ENCODE data around the gene DVL3.

DNA sequence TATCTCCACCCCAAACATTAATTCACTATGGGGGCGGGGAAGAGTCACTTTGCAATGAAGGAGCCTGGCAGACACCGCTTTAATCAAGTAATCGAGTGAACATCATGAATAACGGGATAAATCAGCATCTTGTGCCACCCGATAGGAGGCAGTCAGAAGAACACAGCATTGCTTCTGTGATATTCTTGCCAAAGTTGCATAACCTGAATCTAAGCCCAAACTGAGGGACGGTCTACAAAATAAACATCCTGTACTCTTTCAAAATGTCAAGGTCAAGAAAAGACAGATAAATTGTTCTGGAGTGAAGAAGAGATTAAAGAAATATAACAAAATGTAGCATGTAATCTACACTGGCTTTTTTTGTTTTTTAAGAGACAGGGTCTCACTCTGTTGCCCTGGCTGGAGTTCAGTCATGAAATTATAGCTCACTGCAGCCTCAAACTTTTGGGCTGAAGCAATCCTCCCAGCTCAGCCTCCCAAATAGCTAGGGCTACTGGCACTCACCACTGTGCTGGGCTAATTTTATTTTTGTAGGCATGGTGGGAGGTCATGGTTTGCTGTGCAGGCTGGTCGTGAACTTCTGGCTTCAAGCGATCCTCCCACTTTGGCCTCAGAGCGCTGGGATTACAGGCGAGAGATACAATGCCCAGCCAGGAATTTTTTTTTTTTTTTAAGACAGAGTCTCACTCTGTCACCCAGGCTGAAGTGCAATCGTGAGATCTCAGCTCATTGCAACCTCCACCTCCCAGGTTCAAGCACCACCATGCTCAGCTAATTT, 54.2 kb downstream of the DVL3 start:
- TF ChIP-seq ESRRA (CRISPR knock-in tag; IDR thresholded peaks at IDR 0.05; ENCODE audit: borderline replicate concordance): no peak
- TF ChIP-seq HMGXB4 (CRISPR knock-in tag; IDR thresholded peaks at IDR 0.05): no peak
- no peak for TF ChIP-seq CBFB (CRISPR knock-in tag; IDR thresholded peaks at IDR 0.05; ENCODE audit: low read depth)
- no peak for TF ChIP-seq FOXJ3 (CRISPR knock-in tag; IDR thresholded peaks at IDR 0.05; ENCODE audit: borderline replicate concordance)
- TF ChIP-seq, protein P1, sequence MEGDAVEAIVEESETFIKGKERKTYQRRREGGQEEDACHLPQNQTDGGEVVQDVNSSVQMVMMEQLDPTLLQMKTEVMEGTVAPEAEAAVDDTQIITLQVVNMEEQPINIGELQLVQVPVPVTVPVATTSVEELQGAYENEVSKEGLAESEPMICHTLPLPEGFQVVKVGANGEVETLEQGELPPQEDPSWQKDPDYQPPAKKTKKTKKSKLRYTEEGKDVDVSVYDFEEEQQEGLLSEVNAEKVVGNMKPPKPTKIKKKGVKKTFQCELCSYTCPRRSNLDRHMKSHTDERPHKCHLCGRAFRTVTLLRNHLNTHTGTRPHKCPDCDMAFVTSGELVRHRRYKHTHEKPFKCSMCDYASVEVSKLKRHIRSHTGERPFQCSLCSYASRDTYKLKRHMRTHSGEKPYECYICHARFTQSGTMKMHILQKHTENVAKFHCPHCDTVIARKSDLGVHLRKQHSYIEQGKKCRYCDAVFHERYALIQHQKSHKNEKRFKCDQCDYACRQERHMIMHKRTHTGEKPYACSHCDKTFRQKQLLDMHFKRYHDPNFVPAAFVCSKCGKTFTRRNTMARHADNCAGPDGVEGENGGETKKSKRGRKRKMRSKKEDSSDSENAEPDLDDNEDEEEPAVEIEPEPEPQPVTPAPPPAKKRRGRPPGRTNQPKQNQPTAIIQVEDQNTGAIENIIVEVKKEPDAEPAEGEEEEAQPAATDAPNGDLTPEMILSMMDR (IDR thresholded peaks at IDR 0.05): no peak
- TF ChIP-seq ZNF281 (CRISPR knock-in tag; IDR thresholded peaks at IDR 0.05): no peak
- no peak for TF ChIP-seq ATF1 (CRISPR knock-in tag; IDR thresholded peaks at IDR 0.05)
- no peak for TF ChIP-seq CREM (CRISPR knock-in tag; IDR thresholded peaks at IDR 0.05)
- TF ChIP-seq KAT7 (CRISPR knock-in tag; IDR thresholded peaks at IDR 0.05; ENCODE audit: borderline replicate concordance): no peak
- no peak for TF ChIP-seq SMAD4 (CRISPR knock-in tag; IDR thresholded peaks at IDR 0.05)
- TF ChIP-seq ELF4 (CRISPR knock-in tag; IDR thresholded peaks at IDR 0.05; ENCODE audit: low read depth): no peak
- TF ChIP-seq USF2 (CRISPR knock-in tag; IDR thresholded peaks at IDR 0.05): no peak

Data from WTC11 (cell line).